Caco-2 (cell line): ENCODE data around the gene FOCAD. TPM values are rescaled to one million over a fixed set of nuclear protein-coding genes. Genes with fewer than 3 reads are reported as not detected.
A peak's percentile ranks its signal among the peaks of the same experiment; 100 is the strongest.

ENCODE experiments used
- BruUV-seq: library from RNA; stranded (reverse); fragments of 400-500 nt; replicated peaks from 2 replicates; lab custom pipeline; 2021; lab: Mats Ljungman, UMichigan
- CTCF ChIA-PET: fragments of 300-600 bp; sonication (Branson Sonifier 250); formaldehyde crosslinking; loops from one replicate; lab custom pipeline; 2022; ENCODE audit warnings: antibody characterized with exemption; lab: Charles Lee
- POLR2A ChIA-PET: fragments of 300-600 bp; sonication (Branson Sonifier 250); formaldehyde crosslinking; loops from one replicate; lab custom pipeline; 2022; ENCODE audit warnings: antibody characterized with exemption; lab: Charles Lee
- DNase-seq, 2 experiments: peaks; one replicate each; pipeline versions ENCODE4 v3.0.0 to v3.0.0-alpha.2; 2020 to 2022
- H3K27me3 ChIP-seq: replicated peaks from 2 replicates; pipeline ENCODE4 v1.6.0; 2011; ENCODE audit warnings: low read length; ENCODE audit not compliant: control insufficient read depth, insufficient read depth
- H3K36me3 ChIP-seq: 2 replicates; pipeline ENCODE4 v1.5.1; 2011; ENCODE audit warnings: low read length; ENCODE audit not compliant: control insufficient read depth, insufficient read depth
- H3K4me1 ChIP-seq: fragments of 250-450 bp; sonication (Bioruptor Pico); 2 replicates; pipeline ENCODE4 v1.5.1; 2020; ENCODE audit warnings: mild to moderate bottlenecking
- H3K4me3 ChIP-seq: 2 replicates; pipeline ENCODE4 v1.5.1; 2011; ENCODE audit warnings: low read depth, mild to moderate bottlenecking, control low read depth, low read length
- H3K9me3 ChIP-seq: fragments of 250-450 bp; sonication (Bioruptor Pico); 2 replicates; pipeline ENCODE4 v1.5.1; 2020; ENCODE audit warnings: mild to moderate bottlenecking, moderate library complexity
- H3K27ac Mint-ChIP-seq: one replicate; pipeline ENCODE4 v1.8.0; 2022; ENCODE audit warnings: mixed read lengths; ENCODE audit not compliant: unreplicated experiment
- H3K27me3 Mint-ChIP-seq: one replicate; pipeline ENCODE4 v1.8.0; 2022; ENCODE audit warnings: mixed read lengths; ENCODE audit not compliant: insufficient read depth, unreplicated experiment
- H3K36me3 Mint-ChIP-seq: one replicate; pipeline ENCODE4 v1.8.0; 2022; ENCODE audit warnings: mild to moderate bottlenecking, mixed read lengths; ENCODE audit not compliant: insufficient read depth, unreplicated experiment
- H3K4me1 Mint-ChIP-seq: one replicate; pipeline ENCODE4 v1.8.0; 2022; ENCODE audit warnings: low read depth, mixed read lengths; ENCODE audit not compliant: unreplicated experiment
- H3K4me3 Mint-ChIP-seq: one replicate; pipeline ENCODE4 v1.8.0; 2022; ENCODE audit warnings: mild to moderate bottlenecking, moderate library complexity, mixed read lengths; ENCODE audit not compliant: unreplicated experiment
- H3K9me3 Mint-ChIP-seq: one replicate; pipeline ENCODE4 v1.8.0; 2022; ENCODE audit warnings: mixed read lengths; ENCODE audit not compliant: unreplicated experiment
- intact Hi-C: fragments of 100-400 bp; cut with micrococcal nuclease; formaldehyde crosslinking; loops from one replicate; pipeline ENCODE4 v1.10.0; 2022; ENCODE audit not compliant: unreplicated experiment
- total RNA-seq: library from RNA; stranded (reverse); gene quantifications from 2 replicates; pipeline ENCODE4 v1.2.3, GENCODE V29; 2022
- TF ChIP-seq, protein P1 (sequence below), 2 experiments: fragments of 200-600 bp in 1 of 2; IDR thresholded peaks; 1 replicate in 1 of 2; 2 replicates in 1 of 2; pipeline versions ENCODE4 v1.5.1 to v1.8.0; 2011 to 2022; ENCODE audit warnings: antibody characterized with exemption in 1 of 2, control low read depth in 1 of 2, inconsistent platforms in 1 of 2, low read depth in 1 of 2, low read length in 1 of 2, mild to moderate bottlenecking in 1 of 2, moderate library complexity in 1 of 2; ENCODE audit not compliant: insufficient read depth in 1 of 2, severe bottlenecking in 1 of 2, unreplicated experiment in 1 of 2

Gene FOCAD
- total RNA-seq, 1 experiment from 2014 or later: 20.4 TPM

DNA sequence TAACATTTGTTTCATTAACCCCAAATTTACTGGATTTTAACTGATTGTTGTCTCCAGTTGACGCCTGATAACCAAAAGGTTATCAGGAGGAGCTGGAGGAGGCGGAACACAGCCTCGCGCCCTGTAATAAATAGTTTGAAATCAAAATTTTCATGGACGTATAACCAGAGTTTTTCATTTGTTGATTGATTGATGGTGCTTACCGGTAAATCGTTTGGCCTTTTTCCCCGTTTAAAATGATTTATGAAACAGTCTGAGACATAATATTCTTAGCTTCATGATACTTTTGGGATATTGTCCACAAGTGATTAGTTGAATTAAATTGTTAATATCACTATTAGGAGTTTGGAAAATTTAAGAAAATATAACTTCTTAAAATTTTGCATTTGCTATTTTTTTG lies 1.7 kb downstream of the FOCAD start:
- no TSS peak for BruUV-seq
- Mint-ChIP-seq H3K27me3 (no peaks in the 10 kb centered on the region), H3K9me3 (no peaks in the 10 kb centered on the region), H3K4me3 (no peak overlapping the region), H3K4me1 (peaks cover 7% of the 10 kb centered on the region), H3K27ac (no peak overlapping the region), H3K36me3 (no peaks in the 10 kb centered on the region)
- no peaks in the 10 kb centered on the region for H3K27me3 ChIP-seq
- POLR2A ChIA-PET: no interaction called here
- H3K9me3 ChIP-seq: no peaks in the 10 kb centered on the region
- intact Hi-C loops: loop anchor here (2.0 kb wide), 2 partner anchors 35 to 329 kb away; no protein-coding TSS in a partner anchor
- no peak for DNase-seq
- peaks cover 31% of the 10 kb centered on the region for H3K4me1 ChIP-seq
- H3K36me3 ChIP-seq: no peaks in the 10 kb centered on the region
- no peak overlapping the region for H3K4me3 ChIP-seq
- TF ChIP-seq, protein P1, sequence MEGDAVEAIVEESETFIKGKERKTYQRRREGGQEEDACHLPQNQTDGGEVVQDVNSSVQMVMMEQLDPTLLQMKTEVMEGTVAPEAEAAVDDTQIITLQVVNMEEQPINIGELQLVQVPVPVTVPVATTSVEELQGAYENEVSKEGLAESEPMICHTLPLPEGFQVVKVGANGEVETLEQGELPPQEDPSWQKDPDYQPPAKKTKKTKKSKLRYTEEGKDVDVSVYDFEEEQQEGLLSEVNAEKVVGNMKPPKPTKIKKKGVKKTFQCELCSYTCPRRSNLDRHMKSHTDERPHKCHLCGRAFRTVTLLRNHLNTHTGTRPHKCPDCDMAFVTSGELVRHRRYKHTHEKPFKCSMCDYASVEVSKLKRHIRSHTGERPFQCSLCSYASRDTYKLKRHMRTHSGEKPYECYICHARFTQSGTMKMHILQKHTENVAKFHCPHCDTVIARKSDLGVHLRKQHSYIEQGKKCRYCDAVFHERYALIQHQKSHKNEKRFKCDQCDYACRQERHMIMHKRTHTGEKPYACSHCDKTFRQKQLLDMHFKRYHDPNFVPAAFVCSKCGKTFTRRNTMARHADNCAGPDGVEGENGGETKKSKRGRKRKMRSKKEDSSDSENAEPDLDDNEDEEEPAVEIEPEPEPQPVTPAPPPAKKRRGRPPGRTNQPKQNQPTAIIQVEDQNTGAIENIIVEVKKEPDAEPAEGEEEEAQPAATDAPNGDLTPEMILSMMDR (IDR thresholded peaks at IDR 0.05; ENCODE audit: insufficient read depth in 1 of 2, low read depth in 1 of 2, low read length in 1 of 2, severe bottlenecking in 1 of 2, unreplicated experiment in 1 of 2): no peak
- CTCF ChIA-PET: no interaction called here

DNA sequence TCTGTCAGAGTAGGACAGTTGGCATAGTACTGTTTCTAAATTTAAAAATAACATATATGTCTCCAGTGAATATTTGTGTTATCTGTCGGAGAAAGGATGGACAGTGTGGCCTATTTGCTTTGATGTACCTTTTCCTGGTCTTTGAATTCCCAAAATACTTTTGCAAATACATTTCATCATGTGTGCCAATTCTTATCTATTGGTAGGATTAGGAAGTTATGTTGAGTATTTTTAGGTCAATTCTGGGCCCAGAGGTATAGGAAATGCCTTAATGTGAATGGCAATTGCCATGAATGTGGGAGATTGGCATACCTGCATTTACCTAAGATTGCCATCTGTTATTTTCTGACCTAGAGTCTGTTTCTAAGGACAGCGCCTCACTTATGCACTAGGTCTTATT lies 5.8 kb downstream of the FOCAD start:
- Histone ChIP-seq H3K4me1 (peaks cover 54% of the 10 kb centered on the region), H3K36me3 (no peaks in the 10 kb centered on the region), H3K27me3 (no peaks in the 10 kb centered on the region), H3K4me3 (no peak overlapping the region), H3K9me3 (no peaks in the 10 kb centered on the region)
- H3K27me3 Mint-ChIP-seq: no peaks in the 10 kb centered on the region
- POLR2A ChIA-PET: no interaction called here
- H3K27ac Mint-ChIP-seq: no peak overlapping the region
- intact Hi-C loops: no loop called here
- H3K4me1 Mint-ChIP-seq: peaks cover 16% of the 10 kb centered on the region
- H3K36me3 Mint-ChIP-seq: peaks cover 5% of the 10 kb centered on the region
- H3K4me3 Mint-ChIP-seq: no peak overlapping the region
- no TSS peak for BruUV-seq
- CTCF ChIA-PET: no interaction called here
- no peaks in the 10 kb centered on the region for H3K9me3 Mint-ChIP-seq
- TF ChIP-seq, protein P1 (IDR thresholded peaks at IDR 0.05; ENCODE audit: insufficient read depth in 1 of 2, low read depth in 1 of 2, low read length in 1 of 2, severe bottlenecking in 1 of 2, unreplicated experiment in 1 of 2): no peak
- peak in 1 of 2 experiments; percentile 19 for DNase-seq

DNA sequence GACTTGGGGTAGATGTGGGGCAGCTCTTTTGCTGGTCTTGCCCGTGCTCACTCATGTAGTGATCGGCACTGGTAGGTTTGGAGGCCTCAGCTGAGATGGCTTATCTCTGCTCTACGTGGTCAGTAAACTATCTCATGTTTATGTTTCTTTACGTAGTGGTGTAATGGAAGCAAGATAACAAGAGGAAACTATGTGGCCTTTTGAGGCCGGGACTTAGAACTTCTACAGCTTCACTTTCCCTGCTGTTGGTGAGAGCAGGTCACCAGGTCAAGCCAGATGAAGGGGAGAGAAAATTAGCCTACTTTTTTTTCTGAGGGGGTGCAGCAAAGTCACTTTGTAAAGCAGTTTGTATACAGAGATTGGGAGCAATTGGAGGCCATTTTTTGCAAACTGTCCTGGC lies 8.5 kb downstream of the FOCAD start:
- BruUV-seq: no TSS peak
- Histone ChIP-seq H3K27me3 (no peaks in the 10 kb centered on the region), H3K36me3 (no peaks in the 10 kb centered on the region), H3K4me1 (peaks cover 48% of the 10 kb centered on the region), H3K4me3 (no peak overlapping the region), H3K9me3 (no peaks in the 10 kb centered on the region)
- Mint-ChIP-seq H3K9me3 (no peaks in the 10 kb centered on the region), H3K27ac (peak overlapping the region; percentile 34), H3K27me3 (no peaks in the 10 kb centered on the region), H3K4me1 (peaks cover 23% of the 10 kb centered on the region), H3K4me3 (peak overlapping the region; percentile 25), H3K36me3 (peaks cover 5% of the 10 kb centered on the region)
- CTCF ChIA-PET: interaction anchor here (0.5 kb wide), 1 partner anchor 8 kb away, joined by 3 read pairs; the partner anchor contains the start of gene FOCAD
- TF ChIP-seq, protein P1 (IDR thresholded peaks at IDR 0.05; ENCODE audit: insufficient read depth in 1 of 2, low read depth in 1 of 2, low read length in 1 of 2, severe bottlenecking in 1 of 2, unreplicated experiment in 1 of 2): no peak
- DNase-seq: peak; percentile 51 to 62
- POLR2A ChIA-PET: interaction anchor here (1.2 kb wide), 1 partner anchor 8 kb away, joined by 5 read pairs; the partner anchor contains the start of gene FOCAD
- intact Hi-C loops: no loop called here
